ENCODE results near the gene PMM1.
"Not testable (repeated sequence)": the region's sequence is repeated elsewhere in the genome, so short reads cannot be mapped to it uniquely, and the experiment has no call there.

Gene PMM1

DNA sequence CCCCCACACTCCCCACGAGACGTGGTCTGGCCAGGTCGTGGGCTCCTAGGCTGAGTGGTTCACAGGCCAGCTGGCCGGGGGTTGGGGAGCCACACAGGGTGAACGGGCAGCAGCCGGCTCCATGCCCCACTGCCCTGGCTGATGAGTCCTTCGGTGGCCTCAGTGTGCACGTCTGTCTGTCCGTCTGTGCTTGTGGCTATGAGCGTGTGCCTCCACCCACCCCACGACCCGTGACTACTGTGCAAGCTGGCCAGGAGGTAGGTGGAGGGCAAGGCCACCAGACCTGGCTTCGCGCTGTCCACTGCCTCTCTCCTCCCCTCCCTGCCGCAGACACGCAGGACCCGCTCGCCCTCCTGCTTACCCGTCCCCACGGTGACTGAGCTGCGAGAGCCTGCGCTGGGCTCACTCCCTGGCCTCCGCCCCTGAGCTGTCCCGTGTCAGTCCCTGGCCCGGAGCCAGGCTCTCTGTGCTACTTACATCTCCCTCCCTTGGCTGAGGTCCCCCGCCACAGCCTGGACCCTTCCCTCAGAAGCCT lies 14.7 kb downstream of the PMM1 start:
- TF ChIP-seq, protein P1, sequence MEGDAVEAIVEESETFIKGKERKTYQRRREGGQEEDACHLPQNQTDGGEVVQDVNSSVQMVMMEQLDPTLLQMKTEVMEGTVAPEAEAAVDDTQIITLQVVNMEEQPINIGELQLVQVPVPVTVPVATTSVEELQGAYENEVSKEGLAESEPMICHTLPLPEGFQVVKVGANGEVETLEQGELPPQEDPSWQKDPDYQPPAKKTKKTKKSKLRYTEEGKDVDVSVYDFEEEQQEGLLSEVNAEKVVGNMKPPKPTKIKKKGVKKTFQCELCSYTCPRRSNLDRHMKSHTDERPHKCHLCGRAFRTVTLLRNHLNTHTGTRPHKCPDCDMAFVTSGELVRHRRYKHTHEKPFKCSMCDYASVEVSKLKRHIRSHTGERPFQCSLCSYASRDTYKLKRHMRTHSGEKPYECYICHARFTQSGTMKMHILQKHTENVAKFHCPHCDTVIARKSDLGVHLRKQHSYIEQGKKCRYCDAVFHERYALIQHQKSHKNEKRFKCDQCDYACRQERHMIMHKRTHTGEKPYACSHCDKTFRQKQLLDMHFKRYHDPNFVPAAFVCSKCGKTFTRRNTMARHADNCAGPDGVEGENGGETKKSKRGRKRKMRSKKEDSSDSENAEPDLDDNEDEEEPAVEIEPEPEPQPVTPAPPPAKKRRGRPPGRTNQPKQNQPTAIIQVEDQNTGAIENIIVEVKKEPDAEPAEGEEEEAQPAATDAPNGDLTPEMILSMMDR (IDR thresholded peaks at IDR 0.05; ENCODE audit: borderline replicate concordance, control extremely low read depth, extremely low read depth, insufficient read depth, missing control alignments), result no peak
- no peak for DNase-seq (ENCODE audit: low spot score)
- in situ Hi-C loops (cut with MboI; ENCODE audit: low sequenced_read_pairs, unreplicated experiment), result no loop called here

DNA sequence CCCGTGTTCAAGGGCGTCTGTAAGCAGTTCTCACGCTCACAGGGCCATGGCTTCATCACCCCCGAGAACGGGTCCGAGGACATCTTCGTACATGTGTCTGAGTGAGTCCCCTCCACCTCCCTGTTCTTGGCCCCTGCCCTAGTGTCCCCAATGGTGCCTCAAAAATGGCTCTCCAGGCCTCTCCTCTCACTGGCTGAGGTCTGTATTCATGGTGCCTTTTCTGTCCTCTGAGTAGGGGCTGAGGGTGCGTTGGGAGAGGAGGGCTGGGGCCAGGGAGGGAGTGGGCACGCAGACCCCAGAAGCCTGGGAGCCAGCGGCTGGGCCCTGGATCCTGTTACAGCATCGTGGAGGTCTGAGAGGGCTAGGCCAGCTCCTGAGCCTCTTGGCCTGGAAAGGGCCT lies 16.0 kb downstream of the PMM1 start:
- TF ChIP-seq, protein P1 (IDR thresholded peaks at IDR 0.05; ENCODE audit: borderline replicate concordance, control extremely low read depth, extremely low read depth, insufficient read depth, missing control alignments), result no peak
- no peak for DNase-seq (ENCODE audit: low spot score)
- in situ Hi-C loops (cut with MboI; ENCODE audit: low sequenced_read_pairs, unreplicated experiment), result no loop called here

DNA sequence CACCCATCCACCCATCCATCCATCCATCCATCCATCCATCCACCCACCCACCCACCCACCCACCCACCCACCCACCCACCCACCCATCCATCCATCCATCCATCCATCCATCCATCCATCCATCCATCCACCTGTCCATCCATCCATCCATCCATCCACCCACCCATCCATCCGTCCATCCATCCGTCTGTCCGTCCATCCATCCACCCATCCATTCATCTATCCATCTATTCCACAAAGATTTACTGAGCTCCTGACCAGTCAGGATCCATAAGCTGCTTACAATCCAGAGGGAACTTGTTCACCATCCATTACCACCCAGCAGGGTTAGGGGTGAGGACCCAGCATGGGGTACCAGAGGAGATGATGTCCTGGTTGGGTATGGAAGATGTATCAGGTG lies 17.3 kb downstream of the PMM1 start:
- in situ Hi-C loops (cut with MboI; ENCODE audit: low sequenced_read_pairs, unreplicated experiment); DNase-seq (ENCODE audit: low spot score): not testable (repeated sequence)

DNA sequence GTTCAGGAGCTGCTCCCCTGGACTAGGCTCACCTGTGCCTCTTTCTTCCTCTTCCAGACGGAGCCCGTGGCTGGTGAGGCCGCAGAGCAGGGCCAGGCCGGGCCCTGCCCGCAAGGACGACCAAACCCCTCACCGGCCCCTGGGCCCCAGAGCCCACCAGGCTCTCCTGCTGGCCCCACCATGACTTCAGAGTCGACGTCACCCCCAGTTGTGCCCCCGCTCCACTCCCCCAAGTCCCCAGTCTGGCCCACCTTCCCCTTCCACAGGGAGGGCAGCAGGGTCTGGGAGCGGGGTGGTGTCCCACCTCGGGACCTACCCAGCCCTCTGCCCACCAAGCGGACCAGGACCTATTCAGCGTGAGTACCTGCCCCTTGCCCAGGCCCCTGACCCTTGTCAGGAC lies 17.9 kb downstream of the PMM1 start:
- TF ChIP-seq, protein P1 (IDR thresholded peaks at IDR 0.05; ENCODE audit: borderline replicate concordance, control extremely low read depth, extremely low read depth, insufficient read depth, missing control alignments), result no peak
- in situ Hi-C loops (cut with MboI; ENCODE audit: low sequenced_read_pairs, unreplicated experiment), result no loop called here
- no peak for DNase-seq (ENCODE audit: low spot score)

DNA sequence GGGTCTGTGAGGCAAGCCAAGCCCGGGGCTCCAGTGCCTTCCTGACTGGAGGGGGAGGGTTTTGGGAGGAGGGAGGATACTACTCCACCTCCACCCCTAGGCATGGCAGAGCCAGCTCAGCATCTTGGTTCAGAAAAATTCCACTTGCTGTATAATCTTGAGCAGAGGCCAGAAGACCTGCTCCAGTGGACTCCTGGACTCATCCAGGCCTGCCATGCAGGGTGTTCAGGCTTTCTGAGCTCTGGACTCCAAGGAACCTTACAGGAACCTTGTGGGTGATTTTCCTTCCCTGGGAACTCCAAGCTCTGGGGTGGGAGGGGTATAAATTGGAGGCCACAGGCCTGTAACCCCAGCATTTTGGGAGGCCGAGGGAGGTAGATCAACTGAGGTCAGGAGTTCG lies 19.4 kb downstream of the PMM1 start:
- TF ChIP-seq, protein P1 (IDR thresholded peaks at IDR 0.05; ENCODE audit: borderline replicate concordance, control extremely low read depth, extremely low read depth, insufficient read depth, missing control alignments), result no peak
- DNase-seq (ENCODE audit: low spot score), result no peak
- in situ Hi-C loops (cut with MboI; ENCODE audit: low sequenced_read_pairs, unreplicated experiment), result no loop called here

DNA sequence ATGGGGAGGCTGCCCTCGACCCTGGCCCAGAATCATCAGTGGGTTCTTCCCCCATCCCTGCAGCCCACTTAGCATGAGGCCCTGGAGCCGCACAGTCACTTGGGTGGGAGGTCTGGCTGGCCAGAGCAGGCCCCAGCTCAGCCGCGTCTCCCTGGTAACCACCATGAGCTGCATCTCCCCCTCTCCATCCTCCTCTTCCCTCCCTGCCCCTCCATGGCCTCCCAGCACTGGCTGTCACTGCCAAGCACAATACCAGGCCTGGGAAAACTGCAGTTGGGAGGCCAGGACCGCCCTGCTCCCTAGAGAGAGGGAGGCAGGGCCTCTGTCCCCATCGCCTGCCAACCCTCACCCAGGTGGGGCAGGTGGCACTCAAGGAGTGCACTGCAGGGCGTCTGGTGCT lies 20.8 kb downstream of the PMM1 start:
- in situ Hi-C loops (cut with MboI; ENCODE audit: low sequenced_read_pairs, unreplicated experiment), result no loop called here
- no peak for DNase-seq (ENCODE audit: low spot score)
- TF ChIP-seq, protein P1 (IDR thresholded peaks at IDR 0.05; ENCODE audit: borderline replicate concordance, control extremely low read depth, extremely low read depth, insufficient read depth, missing control alignments), result no peak

DNA sequence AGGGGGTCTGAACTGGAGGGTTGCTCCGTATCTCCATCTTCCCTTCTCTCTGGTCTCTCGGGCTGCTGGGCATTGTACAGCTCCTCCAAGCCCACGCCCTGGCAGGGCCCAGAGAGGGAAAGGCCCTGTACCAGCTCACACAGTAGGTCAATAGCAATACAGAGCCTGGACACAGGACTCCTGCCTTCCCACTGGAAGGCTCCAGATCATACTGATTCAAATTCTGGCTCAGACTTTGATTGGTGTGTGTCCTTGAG lies 22.2 kb downstream of the PMM1 start:
- no peak for DNase-seq (ENCODE audit: low spot score)
- TF ChIP-seq, protein P1 (IDR thresholded peaks at IDR 0.05; ENCODE audit: borderline replicate concordance, control extremely low read depth, extremely low read depth, insufficient read depth, missing control alignments), result no peak
- in situ Hi-C loops (cut with MboI; ENCODE audit: low sequenced_read_pairs, unreplicated experiment), result no loop called here
